Measurements from ENCODE around the gene VSX1.
A peak's percentile ranks its signal among the peaks of the same experiment; 100 is the strongest.

Gene VSX1

DNA sequence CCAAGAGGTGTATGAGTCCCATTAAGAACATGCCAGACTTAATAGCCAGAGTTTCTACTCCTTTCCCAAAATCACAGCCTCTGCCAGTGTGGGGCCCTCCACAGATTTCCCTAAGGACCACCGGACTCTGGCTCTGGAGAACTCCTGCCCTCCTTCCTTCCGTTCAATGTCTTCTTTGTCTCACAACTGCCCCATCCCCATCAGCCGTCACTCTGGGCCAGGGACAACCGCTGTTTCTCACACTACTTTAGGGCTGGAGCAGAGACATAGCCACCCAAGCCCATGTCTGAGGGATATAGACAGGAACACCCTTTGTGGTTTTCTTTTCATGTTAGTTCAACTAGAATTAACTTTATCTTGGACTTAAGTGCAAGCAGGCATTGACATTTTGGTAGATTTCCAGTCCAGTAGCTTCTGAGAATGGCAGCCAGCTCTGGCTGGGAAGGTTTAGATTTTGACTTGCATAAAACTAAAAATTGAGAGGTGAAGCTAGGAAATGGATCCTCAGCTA lies 17.3 kb downstream of the VSX1 start:
- DNase-seq, result no peak

- no peak for DNase-seq
Observed at GRCh38 chr20:25063981-25064380, 18.0 kb downstream of the VSX1 start.

- no peak for DNase-seq
Observed at GRCh38 chr20:25063546-25063945, 18.4 kb downstream of the VSX1 start.

GRCh38 chr20:25062841-25063240 lies 19.1 kb downstream of the VSX1 start:
- no peak for DNase-seq

DNA sequence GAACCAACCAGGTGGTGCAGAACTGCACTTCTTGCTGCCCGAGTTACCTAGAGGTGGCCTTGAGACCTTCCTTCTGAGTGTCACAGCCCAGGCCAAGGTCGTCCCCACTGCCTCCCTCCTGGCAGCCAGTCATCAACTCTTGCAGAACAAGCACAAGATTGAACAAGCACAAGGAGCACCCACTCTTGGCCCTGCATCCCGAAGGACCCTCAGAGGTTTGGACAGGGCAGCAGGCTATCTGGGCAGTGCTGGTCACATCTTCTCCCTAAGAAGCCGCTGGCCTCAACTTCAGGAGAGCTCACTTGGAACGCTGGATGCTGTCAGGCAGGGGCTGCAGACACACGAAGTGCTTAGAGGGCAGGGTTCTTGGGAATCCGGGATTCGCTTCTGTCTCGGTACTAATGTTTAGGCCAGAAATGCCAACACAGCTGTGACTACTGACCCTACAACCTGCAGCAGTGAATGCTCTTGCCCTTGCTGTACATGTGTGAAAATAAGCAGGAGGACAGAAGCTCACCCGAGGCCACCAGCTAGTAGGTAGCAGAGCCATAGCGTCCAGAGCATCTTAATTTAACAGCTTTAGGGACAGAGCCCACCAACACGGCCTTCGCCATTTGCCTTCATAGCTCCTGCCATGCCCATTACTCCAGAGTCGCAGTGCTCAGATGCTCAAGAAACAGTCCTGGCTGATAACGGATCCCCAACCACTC lies 20.0 kb downstream of the VSX1 start:
- no peak for DNase-seq

GRCh38 chr20:25061103-25061799 lies 20.7 kb downstream of the VSX1 start:
- DNase-seq, result no peak

GRCh38 chr20:25059866-25060465 lies 22.0 kb downstream of the VSX1 start:
- DNase-seq, result no peak

GRCh38 chr20:25058847-25059810 lies 22.8 kb downstream of the VSX1 start:
- DNase-seq, result no peak

DNA sequence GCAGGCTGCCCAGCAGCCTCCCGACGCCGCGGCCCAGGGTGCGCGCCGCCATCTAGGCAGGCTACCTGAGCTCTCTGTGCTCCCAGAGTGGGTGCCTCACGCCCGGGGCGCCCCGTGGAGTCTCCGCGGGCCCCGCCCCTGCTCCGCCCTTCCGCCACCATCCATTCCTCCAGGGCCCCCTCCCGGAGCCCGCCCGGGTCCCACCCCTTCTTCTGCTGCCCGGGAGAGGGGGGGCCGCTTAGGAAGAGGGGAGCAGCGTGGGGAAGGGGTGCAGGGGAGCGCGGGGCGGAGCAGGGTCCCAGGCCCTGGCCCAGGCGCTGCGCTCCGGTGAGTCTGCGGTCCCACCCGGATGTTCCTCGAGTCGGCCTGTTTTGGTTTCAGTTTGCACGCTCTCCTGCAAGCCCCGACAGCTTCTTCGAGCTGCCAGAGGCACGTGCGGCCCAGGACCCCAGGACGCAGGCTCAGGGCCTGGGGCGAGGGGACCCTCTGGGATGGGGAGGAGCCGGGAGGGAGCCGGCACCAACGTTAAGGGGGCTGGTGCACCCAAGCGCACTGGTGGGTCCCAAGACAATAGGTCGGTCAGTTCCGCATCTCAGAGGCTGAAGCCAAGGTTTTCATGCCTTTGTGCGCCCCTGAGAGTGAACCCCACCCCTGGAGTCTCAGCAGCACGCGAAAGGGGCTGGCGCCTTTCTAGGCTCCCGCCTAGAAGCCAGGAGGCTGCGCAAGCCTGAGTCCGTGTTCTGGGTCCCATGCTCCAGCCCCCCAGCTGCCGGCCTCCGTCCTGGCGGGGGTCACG lies 23.7 kb downstream of the VSX1 start, which contains the start of gene ACSS1:
Gene ACSS1 (minus strand): TSS at position 89 of the 796 bp plus-strand sequence. CDS start 37 bp downstream, at position 52.
- peak; percentile 89 for DNase-seq

DNA sequence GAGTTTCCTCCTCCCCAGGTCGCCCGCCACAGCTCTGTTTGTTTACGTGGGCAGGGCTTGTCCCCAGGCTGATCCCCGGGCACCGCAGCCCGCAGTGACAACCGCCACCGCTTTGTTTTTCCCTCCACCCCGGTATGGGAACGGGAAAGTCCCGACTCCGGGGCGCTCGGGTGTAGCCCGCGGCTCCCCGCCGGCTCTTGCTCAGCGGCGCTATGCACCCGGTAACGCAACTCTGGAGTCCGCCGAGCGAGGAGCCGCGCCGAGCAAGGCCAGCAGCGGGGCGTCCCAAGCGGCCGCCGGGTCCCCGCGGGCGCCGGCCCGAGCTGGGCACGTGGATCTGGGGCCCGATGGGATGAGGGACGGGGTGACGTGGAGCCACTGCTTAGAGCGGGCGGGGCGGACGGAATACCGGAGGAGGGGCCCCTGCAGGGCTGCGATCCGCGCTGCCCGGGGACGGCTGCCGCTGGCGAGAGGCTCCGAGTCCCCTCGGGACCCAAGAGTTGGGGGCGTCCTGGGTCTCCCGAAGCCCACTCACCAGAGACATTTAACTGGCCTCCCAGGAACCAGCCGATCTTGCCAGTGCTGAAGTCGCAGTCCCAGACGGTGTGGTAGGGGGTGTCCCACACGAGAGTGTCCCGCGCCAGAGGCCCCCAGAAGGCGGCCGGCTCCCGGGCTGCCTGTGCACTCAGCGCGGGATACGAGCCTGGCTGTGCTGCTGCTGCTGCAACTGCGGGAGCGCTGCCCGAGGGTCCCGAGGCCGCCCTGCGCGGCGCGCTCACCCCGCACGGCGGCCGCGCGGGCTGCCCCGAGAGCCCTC lies 24.5 kb downstream of the VSX1 start:
- DNase-seq, result peak; percentile 89

- DNase-seq, result no peak
Observed at GRCh38 chr20:25056690-25057233, 25.2 kb downstream of the VSX1 start.

- no peak for DNase-seq
Observed at GRCh38 chr20:25055711-25056495, 26.0 kb downstream of the VSX1 start.

DNA sequence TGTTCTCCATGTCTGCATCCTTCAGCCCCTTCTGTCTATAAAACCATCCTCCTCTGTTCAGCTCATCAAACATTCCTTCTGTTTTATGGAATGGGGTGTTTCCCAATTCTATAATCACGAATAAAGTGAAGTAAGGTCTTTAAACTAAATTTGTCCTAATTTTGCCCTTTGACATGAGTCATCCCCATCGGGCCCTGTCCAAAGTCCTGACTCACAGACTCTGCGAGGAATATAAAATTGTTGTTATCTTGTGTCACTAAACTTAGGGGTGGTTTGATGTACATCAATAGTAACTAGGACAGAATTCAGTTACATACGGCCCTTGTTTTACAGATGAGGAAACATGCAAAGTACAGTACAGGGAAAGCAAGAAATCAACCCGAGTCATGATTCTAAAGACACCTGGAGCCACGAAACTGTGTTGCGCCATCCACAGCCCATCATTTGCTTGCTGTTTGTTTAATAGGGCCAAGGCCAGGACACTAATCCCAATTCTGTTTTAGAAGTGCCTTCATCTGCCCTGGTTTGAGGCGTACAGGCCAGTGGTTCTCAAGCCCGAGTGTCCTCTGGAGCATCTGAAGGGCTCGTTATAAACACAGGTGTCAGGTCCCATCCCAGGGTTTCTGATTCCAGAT lies 26.8 kb downstream of the VSX1 start:
- DNase-seq, result no peak

DNA sequence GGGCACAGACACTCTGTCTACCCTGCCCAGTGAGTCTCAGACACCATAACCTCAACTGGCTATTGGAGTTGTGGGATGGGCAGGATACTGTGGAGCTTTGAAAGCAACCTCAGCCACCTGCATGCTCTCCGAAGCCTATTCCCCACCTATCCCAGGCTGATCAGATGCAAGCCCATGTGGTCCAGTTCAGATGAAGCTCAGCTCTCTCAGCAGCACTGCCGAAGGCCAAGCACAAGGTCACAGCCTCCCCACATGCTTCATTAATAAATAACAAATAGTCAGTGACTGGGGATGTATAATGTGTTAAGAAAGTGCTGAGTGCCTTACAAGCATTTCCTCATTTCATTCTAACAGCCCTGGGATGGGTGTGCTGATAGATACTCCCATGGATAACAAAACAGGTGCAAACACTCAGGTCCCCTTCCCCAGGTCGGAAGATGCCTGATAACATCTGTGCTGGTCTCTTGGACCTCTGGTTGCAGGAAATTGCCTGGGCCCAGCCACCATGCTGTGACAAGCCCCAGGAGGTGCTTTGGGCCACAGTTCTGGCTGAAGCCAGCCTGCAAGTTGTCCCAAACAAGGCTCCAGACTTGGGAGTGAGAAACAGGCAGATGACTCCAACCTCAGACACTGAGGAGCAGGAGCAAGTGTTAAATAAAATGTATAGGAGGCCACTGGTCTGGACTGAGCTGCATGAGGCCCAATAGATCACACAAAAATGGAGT lies 27.7 kb downstream of the VSX1 start:
- no peak for DNase-seq

DNA sequence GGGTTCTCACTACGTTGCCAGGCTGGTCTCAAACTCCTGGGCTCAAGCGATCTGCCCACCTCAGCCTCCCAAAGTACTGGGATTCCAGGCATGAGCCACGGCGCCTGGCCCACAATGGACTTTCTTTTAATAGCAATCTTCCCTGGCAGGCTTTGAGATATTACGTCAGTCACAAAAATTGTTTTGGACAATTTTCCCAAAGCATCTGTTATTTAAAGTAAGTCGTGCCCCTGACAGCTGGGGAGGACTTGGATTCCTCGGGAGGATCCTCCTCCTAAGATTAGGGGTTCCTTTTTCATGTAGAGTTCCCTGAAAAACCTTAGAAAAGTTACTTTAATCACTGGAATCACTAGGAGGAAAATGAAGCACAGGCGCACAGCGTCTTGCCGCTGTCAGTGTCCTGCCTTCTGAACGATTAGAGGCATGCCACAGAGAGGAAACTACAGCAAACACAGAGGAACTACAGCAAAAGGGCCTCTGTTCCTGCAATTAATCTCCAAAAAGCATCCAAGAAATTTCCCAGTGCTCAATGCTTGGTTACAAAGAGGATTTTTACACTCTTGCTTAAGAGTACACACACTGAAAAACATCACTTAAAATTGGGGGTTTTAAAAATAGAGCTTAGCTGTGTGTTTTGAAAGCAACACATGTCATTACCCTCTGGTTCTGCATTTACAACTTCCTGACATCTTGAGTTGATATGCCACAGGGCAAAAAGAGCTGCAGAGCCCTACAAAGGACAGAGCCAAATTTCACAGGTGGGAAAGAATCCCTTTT lies 28.5 kb downstream of the VSX1 start:
- no peak for DNase-seq

DNA sequence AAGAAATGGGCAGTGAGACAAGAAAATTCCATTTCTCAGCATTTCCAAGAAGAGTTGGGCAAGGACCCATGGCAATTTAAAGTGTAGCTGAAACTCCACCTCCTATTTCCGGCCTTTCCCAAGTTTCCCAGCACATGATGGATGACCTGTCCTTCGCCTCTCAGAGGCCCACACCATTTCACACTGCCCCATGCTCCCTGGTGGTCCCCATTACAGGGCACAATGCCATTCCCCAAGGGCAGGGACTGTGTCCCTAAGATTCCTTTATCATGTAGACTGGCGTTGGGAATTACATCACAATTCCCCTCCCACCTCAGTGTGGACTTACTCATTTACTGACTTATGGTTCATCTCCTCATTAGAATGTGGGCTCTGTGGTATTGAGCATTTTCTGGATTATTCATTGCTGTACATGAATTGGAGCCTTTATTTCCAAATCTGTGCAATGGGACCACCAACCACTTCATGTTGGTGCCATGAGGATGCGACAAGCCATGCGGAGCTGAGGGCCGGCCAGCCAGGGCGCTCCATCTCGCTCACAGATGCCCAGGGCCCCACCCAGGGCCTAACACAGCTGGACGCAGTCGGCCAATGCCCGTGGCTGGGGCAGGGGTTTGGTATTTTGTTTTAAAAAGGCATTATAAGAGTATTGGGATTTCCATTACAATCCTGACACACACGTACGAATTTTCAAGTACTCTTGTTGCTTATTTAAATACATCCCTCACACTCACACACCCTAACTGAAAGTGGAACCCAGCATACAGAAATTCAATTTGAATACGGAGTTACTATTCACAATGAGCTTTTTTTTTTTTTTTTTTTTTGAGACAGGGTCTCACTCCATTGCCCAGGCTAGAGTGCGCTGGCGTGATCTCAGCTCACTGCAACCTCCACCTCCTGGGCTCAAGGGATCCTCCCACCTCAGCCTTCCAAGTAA lies 29.4 kb downstream of the VSX1 start:
- peak; percentile 35 for DNase-seq
